ENCODE results near the gene YBX1.

DNA sequence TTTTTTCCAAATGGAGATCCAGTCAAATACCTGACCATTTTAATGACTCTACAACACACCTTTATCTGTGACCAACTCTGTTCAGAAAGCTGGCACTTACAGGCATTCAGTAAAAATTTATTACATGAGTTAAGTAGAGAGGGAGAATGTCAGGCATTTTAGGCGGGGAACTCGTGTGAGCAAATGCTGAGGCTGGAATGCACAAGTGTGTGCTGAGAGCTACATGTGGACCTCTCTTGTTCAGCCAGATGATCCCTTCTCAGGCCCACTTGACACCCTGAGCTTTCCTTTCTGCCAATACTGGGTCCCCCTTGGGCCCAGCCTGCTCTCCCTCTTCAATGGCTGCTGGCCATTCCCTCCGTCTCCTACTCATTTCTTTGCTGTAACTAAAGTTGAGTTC is 12.3 kb upstream of the YBX1 start:
- TF ChIP-seq, protein P1, sequence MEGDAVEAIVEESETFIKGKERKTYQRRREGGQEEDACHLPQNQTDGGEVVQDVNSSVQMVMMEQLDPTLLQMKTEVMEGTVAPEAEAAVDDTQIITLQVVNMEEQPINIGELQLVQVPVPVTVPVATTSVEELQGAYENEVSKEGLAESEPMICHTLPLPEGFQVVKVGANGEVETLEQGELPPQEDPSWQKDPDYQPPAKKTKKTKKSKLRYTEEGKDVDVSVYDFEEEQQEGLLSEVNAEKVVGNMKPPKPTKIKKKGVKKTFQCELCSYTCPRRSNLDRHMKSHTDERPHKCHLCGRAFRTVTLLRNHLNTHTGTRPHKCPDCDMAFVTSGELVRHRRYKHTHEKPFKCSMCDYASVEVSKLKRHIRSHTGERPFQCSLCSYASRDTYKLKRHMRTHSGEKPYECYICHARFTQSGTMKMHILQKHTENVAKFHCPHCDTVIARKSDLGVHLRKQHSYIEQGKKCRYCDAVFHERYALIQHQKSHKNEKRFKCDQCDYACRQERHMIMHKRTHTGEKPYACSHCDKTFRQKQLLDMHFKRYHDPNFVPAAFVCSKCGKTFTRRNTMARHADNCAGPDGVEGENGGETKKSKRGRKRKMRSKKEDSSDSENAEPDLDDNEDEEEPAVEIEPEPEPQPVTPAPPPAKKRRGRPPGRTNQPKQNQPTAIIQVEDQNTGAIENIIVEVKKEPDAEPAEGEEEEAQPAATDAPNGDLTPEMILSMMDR (IDR thresholded peaks at IDR 0.05): no peak
- no peak for TF ChIP-seq POLR2A (IDR thresholded peaks at IDR 0.05)
